NCI-H146 treated with DMSO at 0.1 percent for 48 hours (cell line): ENCODE results near the gene RPGRIP1L.

Experiments
- DNase-seq: peaks from one replicate; lab custom pipeline; 2025; ENCODE audit not compliant: unreplicated experiment; lab: John Stamatoyannopoulos, UW

Gene RPGRIP1L

DNA sequence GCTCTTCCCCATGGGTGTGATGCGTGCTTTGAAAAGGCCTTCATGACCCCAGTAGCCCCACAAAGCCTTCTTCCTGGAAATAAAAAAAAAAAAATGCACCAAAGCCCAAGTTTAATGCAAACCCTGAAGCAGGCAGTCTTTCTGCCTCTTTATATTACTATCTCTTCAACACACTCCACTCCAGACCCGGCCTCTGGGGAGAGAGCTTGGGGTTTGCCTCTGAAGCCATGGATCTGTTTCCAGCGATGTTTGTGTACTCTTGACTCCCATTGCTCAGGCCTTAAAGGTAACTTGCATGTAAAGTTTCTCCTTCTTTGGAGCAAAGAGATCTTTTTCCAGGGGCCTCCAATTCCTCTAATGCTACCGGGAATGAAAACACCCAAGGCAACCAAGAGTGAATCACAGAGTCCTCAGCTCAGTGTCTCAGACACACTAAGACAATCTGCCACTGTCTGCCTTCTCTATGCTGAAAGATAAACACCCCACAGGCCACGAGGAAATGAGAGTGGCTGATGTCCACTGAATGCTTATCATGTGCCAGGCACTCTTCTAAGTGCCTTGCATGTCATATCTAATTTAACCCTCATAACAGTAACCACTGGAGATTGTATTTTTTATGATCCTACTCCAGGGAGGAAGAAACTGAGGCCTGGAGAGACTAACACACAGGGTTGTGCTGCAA is 144.2 kb downstream of the RPGRIP1L start:
- DNase-seq, result no peak

DNA sequence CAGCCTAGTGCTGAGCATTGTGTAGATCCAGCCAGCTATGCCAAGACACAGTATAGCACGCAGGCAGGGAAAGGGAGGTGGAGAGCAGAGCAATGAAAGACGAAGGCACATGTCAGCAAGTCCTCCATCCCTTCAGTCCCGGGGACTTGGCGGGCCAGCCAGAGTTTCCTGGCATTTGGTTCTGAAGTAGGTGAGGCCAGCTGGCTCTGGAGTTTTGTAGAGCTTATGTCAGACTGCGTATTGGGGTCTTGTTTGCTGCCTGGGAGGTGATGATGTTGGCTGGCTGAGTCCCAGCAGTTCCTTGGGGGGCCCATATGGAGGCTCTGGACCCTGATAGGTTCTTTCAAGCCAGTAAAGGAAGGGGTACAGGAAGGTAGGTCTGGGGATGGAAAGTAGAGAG is 144.9 kb downstream of the RPGRIP1L start:
- no peak for DNase-seq

DNA sequence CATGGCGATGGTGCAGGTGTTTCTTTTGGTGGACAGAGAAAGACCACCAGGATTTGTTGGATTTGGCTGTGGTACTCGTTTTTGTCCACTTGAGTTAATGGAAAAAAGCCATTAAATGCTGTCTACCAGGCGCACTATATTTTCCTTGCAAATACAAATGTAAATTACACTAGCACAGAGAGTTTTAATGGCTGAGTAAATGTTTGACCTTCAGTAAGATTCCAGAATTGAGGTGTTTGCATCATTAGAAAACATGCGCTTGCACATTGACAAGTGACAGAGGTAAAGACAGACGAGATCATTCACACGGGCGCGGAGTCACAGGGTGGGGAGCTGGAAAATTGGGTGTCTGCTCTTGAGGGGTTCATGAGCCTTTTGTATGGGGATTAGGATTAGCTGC is 147.1 kb downstream of the RPGRIP1L start:
- peak; percentile 3 for DNase-seq

DNA sequence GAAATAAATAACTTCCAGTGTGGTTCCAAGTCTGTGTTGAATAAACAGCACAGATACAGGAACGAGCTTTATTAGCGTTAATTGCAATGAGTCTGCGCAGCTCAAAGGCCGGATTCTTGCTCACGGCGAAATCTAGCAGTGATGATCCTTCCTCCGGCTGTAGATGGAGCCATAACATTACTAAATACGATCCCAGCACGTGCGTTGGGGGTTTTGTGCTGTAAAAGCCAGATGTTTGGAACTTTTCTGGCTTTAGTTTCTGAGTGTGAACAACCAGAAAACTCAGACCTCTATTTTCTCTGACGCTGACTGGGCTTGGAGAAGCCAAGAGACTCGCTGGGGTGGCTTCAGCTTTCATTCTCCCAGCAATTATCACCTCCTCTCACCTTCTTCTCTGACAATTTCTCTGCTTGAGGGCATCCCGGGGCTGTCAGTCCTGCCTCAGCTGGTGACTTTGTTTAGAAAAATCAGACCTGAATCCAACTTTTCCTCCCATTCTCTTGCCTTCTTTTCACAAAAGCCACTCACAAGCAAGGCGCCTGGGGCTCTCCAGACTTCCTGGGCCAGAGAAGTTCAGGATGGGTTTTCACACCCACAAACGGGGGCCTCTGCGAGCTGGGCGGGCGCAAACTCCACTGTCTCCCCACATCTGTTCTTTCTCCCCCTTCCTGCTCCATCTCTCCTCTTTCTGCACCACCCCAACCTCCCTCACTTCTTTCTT is 153.5 kb downstream of the RPGRIP1L start:
- DNase-seq, result peak; percentile 68
